CD4-positive, alpha-beta T cell treated with Interleukin-1 beta for 1 hour (primary cell): ENCODE measurements around the gene TWIST2.

Experiments used
- DNase-seq, 2 donors: peaks; one replicate each; pipeline ENCODE4 v3.0.0-alpha.2; 2020 to 2022

Gene TWIST2

GRCh38 chr2:238907717-238908173, 59.9 kb downstream of the TWIST2 start:
- DNase-seq: no peak

DNA sequence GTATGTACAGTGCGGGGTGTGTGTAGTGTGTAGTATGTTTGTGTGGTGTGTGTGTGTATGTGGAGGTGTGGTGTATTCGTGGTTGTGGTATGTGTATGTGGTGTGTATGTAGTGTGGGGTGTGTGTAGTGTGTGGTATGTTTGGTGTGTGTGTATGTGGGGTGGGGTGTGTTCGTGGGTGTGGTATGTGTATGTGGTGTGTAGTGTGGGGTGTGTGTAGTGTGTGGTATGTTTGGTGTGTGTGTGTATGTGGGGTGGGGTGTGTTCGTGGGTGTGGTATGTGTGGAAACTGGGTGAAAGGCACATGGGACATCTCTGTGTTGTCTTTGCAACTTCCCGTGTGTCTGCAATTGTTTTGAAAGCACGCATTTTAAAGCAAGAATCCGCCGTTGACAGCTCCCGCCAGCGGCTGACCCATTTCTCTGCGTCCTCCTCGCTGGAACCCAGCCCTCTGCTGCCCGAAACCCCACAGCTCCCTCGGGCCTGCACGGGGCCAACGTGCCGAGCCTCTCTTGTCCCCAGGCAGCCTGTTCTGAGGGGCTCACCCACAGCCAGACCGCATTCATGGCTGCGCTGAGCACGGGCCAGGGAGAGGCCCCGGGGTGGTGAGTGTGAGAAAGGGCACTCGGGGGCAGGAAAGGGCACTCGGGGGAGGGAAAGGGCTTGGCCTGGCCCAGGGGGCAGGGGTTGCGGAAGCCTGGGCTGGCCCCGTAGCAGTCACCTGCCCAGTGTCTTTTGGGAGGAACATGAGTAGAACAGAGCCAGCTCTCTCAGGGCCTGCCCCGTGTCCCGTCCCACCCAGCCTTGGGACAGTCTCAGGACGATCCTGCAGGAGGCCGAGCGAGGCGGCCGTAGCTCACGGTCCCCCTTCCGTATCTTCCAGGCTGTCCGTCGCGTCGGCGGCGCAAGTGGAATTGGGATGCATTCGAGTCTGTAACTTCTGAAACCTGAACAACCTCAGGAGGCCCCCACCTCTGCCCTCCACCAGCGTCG, 61.4 kb downstream of the TWIST2 start:
- DNase-seq: no peak

- DNase-seq: no peak
Observed at GRCh38 chr2:238910751-238911351, 63.0 kb downstream of the TWIST2 start.

GRCh38 chr2:238911376-238912227, 63.7 kb downstream of the TWIST2 start:
- DNase-seq: no peak

GRCh38 chr2:238912228-238912915, 64.5 kb downstream of the TWIST2 start:
- no peak for DNase-seq

DNA sequence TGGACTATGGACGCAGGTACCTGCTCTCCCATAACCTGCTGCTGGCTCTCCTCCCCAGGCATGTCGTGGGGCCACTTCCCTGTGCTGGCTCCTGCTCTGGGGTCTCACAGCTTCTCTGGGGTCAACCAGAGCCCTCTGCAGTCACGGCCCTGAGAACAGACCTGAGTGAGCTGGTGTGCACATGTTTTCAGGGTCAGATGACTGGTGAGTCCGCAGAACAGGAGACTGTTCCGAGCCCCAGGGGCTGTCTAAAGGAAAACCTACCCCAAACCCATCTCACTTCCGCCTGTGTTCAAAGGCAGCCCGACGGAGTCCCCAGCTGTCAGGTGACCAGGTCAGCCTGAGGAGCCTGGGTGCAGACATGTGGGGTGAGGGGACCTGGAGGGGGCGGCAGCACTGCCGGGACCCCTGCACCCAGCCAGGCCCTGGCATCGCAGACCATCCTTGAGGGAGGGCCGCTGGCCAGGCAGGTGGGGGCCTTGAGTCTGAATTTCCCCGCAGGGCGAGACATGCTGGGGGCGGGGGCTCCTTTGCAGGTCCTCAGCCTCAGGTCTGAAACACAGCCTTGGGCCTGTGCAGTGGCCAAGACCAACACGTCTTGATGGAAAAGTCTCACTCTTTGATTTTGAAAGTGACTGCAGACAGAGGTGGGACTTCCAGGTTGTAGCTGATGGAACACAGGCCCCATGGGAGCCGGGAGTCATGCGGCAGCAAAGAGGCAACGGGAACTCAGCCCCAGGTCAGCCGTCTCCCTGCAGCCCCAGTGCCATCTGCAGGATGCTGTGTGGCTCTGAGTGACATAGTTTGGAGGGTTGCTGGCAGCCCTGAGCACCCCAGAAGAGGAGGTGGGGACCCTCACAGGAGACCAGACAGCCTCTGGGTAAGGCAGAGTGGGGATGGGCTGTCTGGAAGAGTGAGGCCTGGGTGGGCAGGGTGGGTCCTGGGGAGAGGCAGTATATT, 65.3 kb downstream of the TWIST2 start:
- DNase-seq: no peak

DNA sequence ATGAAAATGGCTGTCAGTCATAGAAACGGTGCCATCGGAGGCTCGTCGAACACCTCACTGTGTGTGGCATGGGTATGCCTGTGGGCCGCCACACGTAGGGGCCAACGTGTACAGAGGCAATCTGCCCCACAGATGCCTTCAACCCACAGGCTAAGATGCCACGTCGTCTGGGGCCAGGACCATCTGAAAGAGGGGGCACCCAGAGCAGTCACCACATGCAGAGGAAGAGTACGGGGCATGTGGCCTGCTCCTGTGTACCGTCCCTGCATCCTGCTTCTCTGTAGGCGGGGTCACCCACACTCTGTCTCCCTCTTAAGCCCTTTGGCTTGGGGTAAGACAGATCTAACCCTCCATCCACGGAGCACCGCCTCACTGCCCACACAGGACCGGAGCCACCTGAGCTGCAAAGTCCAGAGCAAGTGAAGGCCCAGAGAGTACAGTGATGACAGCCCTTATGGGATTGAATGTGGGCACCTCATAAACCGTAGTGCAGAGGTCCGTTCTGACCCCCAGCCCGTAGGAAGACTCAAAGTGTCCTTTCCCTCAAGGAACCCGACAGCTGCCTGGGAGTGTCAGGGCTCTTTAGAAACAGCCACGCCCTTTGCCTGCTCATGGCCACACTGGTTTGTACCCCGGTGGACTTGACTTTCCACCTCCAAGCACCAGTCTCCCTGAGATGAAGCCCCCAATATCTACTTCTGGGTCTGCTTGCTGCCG, 66.2 kb downstream of the TWIST2 start:
- DNase-seq: no peak

DNA sequence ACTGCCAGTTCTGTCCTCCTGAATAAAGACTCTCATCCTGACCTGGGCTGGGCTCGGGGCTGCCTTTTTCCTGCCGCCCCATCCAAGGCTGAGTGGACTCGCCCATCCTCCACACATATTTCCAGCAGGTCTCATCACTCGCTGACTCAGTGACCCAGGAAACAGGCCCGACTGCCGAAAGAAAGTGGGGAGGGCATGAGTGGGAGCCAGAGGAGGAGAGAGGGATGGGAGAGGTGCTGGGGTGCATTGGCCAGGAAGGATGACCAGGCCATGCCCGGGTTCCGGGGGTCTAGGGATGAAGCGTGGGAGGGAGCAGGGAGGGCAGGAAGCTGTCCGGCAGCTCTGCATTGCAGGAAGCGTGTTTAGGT, 66.7 kb downstream of the TWIST2 start:
- DNase-seq: no peak

DNA sequence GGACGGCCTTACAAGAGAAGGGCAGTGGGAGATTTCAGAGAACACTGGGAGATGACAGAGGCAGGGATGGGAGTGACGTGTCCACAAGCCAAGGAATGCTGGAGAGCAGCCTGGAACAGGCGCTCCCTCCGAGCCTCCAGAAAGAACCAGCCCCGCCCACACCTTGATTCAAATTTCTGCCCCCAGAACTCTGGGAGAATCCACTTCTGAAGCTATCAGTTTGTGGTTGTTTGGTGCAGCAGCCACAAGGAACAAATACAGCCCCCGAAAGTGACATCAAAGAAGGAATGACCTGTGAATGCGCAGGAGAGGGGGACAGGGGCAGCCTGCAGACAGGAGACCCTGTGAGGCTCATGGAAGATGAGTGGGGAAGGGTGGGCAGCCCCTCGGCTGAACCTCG, 67.3 kb downstream of the TWIST2 start:
- no peak for DNase-seq

DNA sequence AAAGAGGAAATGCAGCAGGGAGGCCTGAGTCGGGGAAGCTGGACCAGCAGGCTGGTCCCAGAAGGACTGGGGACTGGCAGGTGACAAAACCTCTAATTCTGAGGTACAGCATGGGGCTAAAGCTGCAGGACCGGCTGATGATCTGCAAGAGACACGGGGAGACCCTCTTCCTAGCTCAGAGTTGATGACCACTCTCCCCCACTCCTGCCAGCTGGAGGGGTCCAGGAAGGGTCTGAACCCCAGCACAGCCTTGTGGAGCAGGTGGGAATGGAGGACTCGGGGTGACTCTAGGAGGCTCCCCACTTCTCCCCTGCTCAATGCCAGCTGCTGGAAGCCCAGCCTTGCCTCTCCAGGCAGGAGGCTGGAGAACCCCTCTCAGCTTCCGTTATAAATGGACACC, 67.7 kb downstream of the TWIST2 start:
- DNase-seq: no peak

DNA sequence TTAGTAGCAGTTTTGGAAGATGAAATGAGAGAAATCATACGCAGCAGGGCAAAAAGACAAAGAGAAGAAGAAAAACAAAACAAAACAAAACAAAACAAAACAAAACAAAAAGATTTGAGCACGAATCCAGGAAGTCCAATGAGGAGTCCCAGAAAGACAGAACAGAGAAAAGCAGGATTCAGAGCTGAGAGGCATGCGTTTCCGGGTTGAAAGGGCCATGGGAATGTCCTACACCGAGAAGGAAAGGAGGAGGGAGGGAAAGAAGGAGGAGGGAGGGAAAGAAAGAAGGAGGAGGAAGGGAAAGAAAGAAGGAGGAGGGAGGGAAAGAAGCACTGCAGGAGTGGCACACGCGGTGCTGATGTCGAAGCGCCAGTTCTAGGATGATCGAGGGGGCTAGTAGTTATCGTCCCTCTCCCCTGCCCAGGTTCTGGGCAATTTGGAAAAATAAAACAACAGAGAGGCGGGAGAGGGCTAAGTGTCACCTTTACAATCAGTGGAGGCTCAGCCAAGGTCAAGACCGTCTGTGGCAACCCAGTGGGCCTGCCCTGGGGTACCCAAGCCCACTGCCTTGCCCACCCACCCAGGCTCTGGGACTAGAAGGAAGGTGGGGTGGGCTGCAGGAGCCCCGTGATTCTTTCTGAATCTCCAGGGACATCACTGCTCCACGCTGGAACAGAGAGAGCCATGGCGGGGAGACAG, 68.4 kb downstream of the TWIST2 start:
- no peak for DNase-seq

GRCh38 chr2:238916875-238917590, 69.1 kb downstream of the TWIST2 start:
- DNase-seq: no peak

DNA sequence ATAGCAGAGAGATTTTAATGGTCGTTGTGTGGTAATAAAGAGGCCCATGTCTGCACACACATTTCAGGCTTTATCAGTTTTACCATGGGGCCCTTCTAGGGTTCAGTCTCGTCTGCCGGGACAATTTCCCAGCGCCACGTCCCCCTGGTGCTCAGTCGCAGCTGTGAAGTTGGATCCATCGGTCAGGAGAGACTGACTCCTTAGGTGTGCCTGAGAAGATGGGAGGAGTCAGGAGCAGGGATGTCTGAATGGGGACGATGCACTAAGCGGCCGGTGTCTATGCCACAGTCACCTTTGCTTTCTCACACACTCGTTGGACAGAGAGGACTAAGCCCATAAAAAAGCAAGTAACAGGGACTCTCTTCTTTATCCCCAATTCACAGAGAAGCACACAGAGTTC, 71.4 kb downstream of the TWIST2 start:
- DNase-seq: no peak

GRCh38 chr2:238920053-238920452, 72.2 kb downstream of the TWIST2 start:
- no peak for DNase-seq

GRCh38 chr2:238920601-238921001, 72.7 kb downstream of the TWIST2 start:
- no peak for DNase-seq

DNA sequence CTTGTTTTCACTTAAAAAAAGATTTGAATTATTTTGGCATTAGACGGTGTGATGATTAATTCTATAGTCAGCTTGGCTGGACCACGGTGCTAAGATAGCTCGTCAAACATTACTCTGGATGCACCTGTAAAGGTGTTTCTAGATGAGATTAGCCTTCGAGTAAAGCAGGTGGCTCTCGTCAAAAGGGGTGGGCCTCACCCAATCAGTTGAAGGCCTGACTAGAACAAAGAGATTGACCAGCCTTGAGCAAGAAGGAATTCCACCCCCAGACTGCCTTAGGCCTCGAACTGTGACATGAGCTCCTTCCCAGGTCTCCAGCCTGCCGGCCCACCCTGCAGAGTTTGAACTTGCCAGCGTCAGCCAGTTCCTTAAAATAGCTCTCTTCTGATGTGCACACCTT, 73.4 kb downstream of the TWIST2 start:
- DNase-seq: no peak

DNA sequence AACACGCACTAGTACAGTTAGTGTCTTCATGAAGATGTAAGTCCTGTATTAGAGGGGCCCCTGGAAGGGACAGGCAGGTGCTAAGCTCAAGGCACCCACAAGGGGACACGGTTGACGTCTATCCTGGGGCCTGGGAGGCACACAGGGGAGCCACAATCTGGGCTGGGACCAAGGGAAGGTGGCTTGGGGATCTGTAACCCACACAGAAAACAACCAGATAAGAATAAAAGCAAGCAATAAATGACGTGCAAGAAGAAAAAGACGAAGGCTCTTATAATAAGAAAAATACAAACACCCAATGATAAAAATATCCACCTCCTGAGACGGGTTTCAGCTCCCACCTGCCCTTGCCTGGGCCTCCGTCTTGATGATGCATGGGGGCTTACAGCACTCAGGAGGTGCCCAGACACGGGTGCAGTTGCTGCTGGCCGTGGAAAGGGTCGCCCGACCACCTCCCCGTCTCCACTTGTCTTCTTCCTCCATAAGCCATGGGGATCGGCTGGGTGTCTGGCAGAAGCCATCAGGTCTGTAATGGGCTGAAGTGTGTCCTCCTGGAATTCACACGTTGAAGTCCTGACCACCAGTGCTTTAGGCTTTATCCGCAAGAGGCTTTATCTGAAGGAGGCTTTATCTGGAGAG, 73.9 kb downstream of the TWIST2 start:
- DNase-seq: no peak

DNA sequence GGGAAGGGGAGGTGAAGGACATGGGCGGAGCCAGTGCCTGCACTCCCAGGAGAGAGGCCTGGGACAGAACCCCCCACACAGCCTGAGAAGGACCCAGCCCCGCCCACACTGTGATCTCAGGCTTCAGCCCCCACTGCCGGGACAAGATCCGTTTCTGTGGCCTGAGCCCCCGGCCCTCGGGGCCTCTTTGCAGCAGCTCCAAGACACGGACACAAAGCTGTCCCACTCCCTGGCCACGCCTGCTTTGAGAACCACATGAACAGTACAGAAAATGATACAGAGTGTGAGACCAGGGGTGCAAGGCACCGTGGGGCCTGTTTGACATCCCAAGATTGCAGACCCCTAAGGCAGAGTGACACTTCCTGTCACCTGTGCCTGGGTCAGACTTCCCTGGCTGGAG, 74.5 kb downstream of the TWIST2 start:
- no peak for DNase-seq

- DNase-seq: no peak
Observed at GRCh38 chr2:238924032-238924431, 76.1 kb downstream of the TWIST2 start.
